NCI-H524 (cell line): ENCODE measurements around the gene RALBP1.
"Not testable (repeated sequence)": the region's sequence is repeated elsewhere in the genome, so short reads cannot be mapped to it uniquely, and the experiment has no call there.

Source experiments
- DNase-seq, 2 experiments: peaks; one replicate each; lab custom pipeline; 2025; lab: John Stamatoyannopoulos, UW

The RALBP1 gene

DNA sequence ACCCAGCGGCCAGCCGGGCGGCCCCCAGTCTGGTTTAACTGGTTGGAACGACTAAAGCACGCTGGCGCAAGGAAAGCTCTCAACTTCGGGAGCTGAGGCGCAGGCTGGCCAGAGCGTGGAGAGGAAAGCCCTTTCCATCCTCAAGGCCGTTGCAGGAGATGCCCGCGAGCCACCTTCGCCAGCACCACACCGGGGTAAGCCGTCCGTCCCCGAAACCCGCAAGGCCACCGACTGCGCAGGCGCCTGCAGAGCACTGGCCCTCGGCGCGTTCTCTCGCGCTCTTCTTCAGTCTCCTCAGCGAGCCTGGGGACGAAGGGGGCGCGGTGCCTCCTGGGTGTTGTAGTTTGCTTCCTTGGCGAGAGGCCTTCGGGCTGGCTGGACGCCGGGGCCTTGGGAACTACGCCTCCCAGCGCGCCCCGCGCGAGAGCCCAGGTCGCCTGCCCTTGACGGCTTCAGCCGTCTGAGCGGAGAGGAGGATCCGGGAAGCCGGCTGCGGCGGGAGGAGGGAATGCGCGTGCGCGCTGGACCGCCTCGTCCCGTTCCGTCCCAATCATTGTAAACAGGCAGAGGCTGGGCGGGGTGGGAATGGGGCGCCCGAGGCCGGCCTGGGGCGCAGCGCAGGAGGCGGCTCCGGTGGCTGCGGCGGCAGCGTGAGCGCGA, at the start of gene RALBP1:
Gene RALBP1 (plus strand): TSS at position 531 of the 660 bp plus-strand sequence. CDS start 37,533 bp downstream, outside the sequence.
- DNase-seq: peak; percentile 95 to 98

DNA sequence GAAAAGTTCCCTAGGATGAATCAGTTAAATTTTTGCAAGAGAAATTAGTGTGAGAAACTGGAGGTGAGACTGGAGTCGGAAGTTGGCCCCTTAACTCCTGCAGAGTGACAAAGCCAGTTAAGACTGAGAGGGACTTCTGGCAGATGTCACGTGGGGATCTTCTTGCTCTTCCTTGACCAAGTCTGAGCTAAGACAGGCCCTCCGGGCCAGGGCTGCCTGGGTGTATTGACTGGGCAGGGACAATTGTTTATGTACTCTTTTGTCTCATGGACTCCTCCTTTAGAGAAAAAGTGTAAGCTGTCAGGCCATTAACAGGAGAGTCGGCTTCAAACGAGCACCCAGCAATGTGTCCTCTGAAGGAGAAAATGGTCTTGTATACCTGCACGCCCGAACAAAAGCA, 48.6 kb upstream of the RALBP1 start:
- DNase-seq: no peak

DNA sequence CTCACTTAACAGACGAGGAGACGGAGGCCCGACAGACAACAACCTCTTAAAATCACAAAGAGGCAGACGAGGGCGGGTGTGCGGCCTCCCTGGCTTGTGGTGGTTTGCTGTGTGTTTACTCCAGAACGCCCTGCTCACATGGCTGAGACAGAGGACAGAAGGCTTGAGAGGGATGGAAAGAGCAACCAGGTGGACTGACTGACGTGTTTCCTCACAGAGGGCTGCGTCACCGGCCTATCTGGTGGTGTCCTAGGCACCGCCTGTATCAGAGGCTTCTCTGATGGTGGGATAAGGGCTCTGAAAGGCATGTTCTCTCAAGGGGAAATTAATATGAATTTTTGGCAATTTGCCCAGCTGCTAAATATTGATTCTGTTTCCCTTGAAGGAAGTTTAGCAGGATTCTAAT, 47.0 kb upstream of the RALBP1 start:
- no peak for DNase-seq

DNA sequence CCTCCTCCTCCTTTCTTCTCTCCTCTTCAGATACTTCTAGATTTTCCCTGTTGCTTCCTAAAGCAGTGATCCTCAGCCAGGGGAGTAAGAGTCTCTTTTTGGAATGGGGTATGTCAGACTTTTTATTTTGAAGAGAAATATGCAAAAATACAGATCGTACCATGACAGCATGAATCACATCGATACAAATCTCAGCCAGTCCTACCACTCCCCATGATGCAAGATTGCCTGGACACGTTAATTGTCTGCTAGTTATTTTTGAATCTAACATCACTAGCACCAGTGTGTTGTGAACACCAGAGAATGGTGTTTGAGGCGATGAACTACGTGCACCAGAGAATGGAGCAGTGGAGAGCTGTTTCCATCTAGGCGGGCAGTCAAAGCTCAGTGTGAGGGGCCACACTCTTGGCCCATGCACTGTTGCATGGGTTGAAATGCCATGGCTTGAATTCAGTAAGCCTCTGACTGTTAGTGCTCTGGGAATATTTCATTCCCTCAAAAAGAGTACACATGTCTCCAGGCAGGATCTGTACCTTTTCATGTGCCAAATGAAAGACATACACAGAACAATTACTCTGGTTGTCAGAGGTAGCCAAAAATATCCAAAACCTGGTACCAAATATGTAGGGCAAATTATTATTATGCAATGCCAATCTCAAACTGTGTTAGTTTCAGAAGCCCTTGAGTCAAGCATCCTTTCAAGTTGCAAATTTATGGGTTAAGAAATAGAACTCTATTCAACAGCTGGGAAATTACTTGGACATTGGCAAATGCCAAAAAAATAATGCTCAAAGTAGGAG, 46.3 kb upstream of the RALBP1 start:
- DNase-seq: no peak

DNA sequence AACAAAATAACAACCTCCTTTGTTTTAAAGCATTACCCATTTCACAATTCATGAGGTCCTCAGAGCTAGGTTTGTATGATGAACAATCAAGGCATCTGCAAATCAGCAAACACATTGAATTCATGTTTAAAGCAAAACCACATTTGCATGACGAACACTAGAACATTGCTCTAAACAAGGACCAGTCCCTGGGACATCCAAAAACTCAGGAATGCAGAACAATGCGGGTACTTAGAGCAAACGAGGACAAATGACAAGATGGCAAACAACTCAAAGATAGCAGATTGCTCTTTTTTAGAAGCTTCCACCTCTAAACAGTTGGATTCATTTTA, 45.7 kb upstream of the RALBP1 start:
- DNase-seq: no peak

DNA sequence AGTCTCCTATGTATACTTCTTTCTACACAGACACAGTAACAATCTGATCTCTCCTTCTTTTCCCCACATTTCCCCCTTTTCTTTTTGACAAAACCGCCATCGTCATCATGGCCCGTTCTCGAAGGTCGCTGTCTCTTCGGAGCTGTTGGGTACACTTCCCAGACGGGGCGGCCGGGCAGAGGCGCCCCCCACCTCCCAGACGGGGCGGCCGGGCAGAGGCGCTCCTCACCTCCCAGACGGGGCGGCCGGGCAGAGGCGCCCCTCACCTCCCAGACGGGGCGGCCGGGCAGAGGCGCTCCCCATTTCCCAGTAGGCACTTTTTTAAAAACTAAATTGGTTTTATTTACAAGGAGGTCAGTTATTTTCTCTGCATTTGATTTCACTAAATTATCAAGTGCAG, 45.0 kb upstream of the RALBP1 start:
- DNase-seq: not testable (repeated sequence)

DNA sequence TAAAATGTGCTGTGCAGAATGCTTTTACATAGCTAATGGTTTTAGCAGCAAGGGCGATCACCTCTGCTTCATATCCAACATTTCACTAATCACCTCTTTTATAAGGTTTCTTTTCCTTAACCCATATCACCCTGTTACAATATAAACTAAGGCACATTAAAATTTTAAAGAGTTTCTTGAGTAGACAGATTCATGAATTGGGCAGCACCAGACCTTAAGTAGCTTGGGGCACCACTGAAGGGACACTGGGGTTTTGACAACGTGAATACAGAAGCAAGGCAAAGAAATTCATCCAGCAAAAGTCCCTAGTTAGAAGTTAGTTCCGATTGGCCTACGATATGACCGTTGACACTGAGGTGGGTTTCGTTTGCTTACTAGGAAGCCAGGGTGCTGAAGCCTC, 44.0 kb upstream of the RALBP1 start:
- no peak for DNase-seq

DNA sequence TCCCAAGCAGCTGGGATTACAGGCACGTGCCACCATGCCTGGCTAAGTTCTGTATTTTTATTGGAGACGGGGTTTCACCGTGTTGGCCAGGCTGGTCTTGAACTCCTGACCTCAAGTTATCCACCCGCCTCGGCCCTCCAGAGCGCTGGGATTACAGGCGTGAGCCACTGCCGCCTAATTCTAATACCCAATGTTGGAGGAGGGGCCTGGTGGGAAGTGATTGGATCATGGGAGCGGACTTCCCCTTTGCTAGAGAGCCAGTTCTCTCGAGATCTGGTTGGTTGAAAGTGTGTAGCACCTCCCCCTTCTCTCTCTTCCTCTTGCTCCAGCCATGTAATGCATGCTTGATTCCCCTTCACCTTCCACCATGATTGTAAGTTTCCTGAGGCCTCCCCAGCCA, 42.2 kb upstream of the RALBP1 start:
- not testable (repeated sequence) for DNase-seq

DNA sequence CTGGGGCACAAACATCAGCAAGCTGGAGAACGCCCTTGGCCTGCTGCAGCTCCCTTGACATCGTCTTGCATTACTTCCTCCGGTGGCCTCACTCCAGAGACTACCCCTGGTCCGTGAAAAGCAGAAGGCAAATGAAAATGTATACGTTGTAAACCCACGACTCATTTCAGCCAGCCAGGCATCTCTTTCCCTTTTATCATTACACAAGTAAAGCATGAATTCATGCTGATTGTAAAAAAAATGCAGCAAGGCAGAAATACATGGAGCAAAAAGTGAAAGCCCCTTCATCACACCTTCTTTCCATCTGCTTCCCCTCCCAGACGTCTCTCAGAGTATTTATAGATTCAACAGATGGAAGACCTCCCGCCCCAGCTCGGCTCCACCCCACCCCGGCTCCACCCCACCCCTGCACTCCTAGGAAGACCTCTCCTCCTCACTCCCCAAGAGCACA, 41.6 kb upstream of the RALBP1 start:
- DNase-seq: peak; percentile 35 to 68

DNA sequence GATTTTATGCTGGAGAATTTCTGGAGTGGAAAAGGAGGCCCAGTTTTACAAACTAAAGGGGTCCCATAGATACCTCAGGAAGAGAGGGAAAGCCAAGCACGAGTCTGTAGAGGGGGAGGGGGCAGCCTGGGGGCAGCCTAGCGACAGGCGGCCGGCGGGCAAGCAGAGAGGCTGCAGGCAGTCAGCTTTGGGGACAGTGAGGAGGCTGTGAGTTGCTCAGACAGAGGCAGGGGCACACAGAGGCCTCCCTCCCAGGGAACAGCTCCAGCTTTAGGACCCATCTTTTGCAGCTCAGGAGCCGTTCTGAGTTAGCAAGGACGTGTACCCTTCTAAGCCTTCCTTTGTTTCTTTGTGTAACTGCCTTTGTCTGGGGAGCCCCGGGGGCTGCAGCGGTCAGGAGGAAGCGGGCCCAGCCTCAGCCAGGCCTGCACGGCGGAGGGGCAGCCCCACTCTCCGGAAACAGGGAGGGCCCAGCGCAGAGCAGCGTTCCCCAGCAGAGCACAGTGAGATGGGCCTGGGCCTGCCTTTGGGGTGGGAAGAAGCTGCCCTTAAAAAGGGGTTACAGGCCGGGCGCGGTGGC, 41.1 kb upstream of the RALBP1 start:
- DNase-seq: no peak

DNA sequence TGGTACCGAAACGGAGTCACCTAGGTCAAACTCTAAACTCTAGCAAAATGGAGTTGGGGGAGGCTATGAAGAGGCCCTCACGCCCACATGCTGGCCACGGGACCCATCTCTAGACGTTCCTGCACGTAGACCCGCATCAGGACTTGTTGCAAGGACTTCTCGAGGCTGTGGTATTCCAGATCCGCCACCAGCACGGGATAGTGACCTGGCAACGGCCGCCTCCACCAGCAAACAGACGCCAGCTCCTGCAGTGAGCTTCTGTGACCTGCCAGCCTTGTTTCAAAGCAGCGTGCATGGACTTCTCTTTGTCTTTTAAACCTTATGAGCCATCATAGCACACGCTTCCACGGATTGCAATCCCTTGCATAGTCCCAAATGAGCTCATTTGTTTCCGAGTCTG, 40.3 kb upstream of the RALBP1 start:
- DNase-seq: no peak

DNA sequence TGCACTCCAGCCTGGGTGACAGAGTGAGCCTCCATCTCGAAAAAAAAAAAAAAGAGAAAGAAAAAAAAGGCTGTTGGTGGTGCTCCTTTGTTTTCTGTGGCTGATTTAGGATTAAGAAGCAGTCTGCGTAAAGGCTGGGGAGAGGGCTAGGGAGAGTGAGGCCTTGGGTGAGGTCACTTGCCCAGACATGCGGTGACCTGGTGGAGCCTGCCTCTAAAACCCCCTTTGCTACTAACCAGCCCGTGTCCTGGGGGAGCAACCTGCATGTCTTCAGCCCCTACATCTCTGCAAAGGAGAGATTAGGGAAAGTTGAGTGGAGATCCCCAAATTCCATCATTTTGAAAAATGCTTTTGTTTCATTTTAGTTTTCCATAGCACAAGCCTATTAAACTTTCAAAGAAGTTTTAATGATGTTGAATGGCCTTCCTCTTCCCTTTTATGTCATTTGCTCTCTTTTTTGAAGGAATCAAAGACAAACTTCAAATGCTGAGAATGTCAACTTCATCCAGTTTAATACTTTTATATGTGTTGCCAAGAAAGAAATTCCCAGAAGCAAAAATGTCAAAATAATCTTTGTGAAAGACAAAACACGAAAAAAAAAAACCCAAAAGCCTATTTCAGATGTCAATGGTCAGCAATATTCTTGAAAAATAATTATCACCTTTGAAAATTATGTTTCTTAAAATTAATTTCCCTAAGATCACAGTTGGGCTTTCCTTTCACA, 38.9 kb upstream of the RALBP1 start:
- no peak for DNase-seq

DNA sequence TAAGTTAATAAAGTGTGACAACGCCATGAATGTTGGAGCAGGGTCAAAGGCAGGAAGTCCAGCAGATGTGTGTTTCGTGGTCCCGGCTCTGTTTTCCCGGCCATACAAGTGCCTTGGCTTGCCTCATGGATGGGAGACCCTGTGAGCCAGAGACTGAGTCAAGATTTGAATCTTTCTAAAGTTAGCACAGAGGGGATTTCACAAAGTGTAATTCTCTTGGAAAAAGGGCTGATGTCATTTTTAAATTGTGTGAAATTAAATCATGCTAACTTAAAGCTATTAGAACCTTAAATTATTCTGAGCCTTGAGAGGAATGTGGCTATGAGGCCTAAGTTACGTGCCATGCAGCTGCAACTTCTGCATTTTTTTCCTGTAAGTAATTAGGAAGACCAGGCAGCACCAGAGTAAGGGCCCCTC, 38.3 kb upstream of the RALBP1 start:
- no peak for DNase-seq

DNA sequence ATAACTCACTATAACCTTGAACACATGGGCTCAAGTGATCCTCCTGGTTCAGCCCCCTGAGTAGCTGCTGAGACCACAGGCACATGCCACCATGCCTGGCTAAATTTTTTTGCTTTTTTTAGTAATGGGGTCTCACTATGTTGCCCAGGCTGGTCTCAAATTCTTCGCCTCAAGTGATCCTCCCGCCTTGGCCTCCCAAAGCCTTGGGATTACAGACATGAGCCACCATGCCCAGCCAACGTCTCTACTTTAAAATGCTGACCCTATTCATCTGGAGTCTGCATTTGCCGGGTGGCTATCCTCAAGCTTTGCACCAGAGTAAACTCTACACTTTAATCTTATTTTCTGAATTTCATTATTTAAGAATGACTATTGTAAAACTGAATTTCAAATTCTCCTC, 37.6 kb upstream of the RALBP1 start:
- DNase-seq: no peak

DNA sequence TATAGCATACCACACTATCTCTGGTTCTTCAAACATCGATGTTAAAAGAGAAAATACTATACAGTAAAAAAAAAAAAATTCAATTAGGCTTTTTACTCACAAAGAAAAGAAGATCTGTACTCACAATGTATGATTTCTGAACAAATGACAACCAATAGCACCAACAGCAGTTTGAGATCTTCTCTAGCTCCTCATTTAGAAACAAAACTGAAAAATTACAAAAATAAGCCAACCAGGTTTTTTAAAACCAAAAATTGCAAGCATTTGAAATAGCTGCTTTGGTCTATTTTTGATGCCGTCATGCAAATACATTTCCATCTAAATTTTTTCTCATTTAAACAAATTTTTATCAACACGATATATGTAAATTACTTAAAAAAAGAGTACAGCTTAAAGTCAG, 34.3 kb upstream of the RALBP1 start:
- DNase-seq: no peak

DNA sequence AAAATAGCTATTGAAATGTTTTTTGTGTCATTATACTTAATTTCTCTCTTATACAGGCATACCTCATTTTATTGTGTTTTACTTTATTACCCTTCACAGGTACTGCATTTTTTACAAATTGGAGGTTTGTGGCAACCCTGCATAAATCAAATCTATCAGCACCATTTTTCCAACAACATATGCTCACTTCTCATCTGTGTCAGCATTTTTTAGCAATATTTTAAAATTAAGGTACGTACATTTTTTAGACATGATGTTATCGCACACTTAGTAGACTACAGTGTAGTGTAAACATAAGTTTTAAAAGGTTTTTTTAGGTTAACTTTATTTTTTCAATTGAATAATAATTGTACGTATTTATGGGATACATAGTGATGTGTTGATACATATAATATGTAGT, 30.8 kb upstream of the RALBP1 start:
- DNase-seq: no peak

DNA sequence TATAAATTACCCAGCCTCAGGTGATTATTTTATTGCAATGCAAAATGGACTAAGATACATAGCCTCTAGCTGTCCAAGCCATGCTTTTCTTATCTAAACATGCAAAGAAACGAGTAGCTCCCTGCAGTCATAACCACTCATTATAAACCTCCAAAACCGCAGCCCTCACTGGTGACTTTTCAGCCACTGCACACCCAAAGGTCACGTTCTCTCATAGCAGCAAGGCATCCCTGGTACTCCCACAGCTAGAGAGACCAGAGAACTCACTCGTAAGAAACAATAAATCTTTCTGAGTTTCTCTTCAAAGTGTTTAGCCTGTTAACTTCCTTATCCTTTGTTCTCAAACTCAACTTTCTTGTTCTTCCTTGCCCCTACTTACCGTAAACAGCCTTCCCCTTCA, 28.5 kb upstream of the RALBP1 start:
- DNase-seq: no peak

DNA sequence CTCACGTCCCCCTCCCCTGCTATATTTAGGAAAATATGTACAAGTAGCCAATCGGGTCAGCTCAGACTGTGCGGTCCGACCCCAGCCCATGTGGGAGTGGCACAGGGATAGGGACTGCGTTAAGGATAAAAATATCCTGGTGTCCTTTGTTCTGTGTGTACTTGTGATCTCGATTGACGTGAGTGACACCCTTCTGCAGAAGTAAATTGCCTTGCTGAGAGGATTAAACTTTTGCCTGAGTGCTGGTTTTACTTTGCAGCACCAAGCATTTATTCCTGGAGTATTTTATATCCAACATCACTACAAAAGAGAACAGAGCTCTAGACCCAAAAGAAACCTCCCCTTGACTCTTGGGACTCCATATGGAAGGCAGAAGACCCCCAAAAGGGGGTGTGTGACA, 28.0 kb upstream of the RALBP1 start:
- DNase-seq: no peak

DNA sequence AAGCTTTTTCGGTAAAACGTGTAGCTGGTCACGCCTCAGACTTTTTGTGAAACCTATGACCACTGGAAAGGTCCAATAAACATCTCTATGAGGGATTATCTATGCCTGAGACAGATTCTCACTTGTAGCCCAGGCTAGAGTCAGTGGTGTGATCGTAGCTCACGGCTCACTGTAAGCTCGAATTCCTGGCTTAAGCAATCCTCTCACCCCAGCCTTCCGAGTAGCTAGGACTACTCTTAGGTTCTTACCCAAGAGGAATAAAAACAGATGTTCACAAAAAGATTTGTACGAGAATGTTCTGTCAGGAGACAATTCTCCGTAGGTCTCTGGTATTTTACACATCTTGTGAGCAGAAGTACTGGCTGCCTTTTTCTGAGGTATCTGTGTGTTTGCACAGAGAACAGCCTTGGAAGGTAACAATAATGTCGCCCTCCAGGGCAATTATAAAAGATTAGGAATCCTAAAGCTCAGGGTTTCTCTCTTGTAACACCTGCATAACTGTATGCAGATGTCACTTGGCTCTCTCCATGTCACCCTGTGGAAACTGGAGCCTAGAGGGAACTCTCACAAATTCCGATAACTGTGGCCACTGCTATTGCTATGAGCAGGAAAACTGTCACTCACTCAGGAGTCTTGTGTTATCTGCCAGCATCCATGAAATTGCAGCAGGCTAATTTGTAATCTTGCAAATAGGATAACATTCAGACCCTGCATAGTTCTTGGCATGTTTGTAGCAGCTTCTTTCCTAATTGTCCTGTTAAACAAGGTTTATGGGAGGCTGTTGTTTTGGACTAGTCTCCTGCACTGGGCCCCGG, 25.5 kb upstream of the RALBP1 start:
- DNase-seq: peak; percentile 21 to 56

DNA sequence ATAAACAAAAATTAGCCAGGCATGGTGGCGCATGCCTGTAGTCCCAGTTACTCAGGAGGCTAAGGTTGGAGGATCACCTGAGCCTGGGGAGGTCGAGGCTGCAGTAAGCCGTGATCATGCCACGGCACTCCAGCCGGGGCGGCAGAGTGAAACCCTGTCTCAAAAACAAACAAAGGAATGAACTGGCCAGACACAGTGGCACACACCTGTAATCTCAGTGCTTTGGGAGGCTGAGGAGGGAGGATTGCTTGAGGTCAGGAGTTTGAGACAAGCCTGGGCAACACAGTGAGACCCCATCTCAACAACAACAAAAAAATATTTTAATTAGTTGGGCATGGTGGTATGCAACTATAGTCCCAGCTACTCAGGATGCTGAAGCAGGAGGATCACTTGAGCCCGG, 24.4 kb upstream of the RALBP1 start:
- not testable (repeated sequence) for DNase-seq

DNA sequence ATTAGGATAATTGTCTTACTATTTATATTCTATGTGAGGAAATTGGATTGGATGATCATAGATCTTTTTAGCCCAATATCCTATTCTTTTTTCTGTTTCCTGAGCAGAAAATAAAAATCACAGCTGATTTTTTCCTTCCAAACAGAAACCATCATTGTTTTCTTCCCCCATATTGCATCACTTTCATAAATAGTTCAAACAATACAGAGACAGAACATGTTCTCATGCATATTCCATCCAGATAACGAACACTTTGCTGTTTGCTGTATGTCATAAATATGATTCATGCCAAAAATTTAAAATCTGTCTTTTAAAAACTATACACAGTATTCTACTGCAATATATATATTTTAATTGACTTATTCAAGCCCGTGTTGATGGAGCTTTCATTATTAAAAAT, 22.0 kb upstream of the RALBP1 start:
- no peak for DNase-seq
